Activated CD8-positive, alpha-beta memory T cell treated with anti-CD3 and anti-CD28 coated beads, Interleukin-2, amount 50 U/mL, for 24 hours (primary cell): ENCODE results near the gene KIRREL3.

Experiments used
- DNase-seq: peaks from one replicate; pipeline ENCODE4 v3.0.0-alpha.2; 2020; ENCODE audit errors: extremely low read depth

Gene KIRREL3

GRCh38 chr11:126467471-126467870 is 533.1 kb downstream of the KIRREL3 start:
- DNase-seq = no peak

GRCh38 chr11:126467046-126467370 is 533.6 kb downstream of the KIRREL3 start:
- no peak for DNase-seq

- no peak for DNase-seq
Observed at GRCh38 chr11:126466236-126467045, 534.1 kb downstream of the KIRREL3 start.

- DNase-seq = no peak
Observed at GRCh38 chr11:126465573-126466188, 534.9 kb downstream of the KIRREL3 start.

- no peak for DNase-seq
Observed at GRCh38 chr11:126464796-126465195, 535.8 kb downstream of the KIRREL3 start.

- DNase-seq = no peak
Observed at GRCh38 chr11:126462422-126462821, 538.1 kb downstream of the KIRREL3 start.

GRCh38 chr11:126461996-126462395 is 538.6 kb downstream of the KIRREL3 start:
- no peak for DNase-seq

GRCh38 chr11:126461096-126461440 is 539.5 kb downstream of the KIRREL3 start:
- DNase-seq = no peak

- no peak for DNase-seq
Observed at GRCh38 chr11:126460417-126461095, 540.0 kb downstream of the KIRREL3 start.

GRCh38 chr11:126459691-126460281 is 540.8 kb downstream of the KIRREL3 start:
- DNase-seq = no peak

- no peak for DNase-seq
Observed at GRCh38 chr11:126457817-126458216, 542.8 kb downstream of the KIRREL3 start.

GRCh38 chr11:126456783-126457542 is 543.6 kb downstream of the KIRREL3 start:
- no peak for DNase-seq

- no peak for DNase-seq
Observed at GRCh38 chr11:126456089-126456488, 544.5 kb downstream of the KIRREL3 start.

GRCh38 chr11:126452241-126453101 is 548.1 kb downstream of the KIRREL3 start:
- DNase-seq = no peak

- no peak for DNase-seq
Observed at GRCh38 chr11:126451211-126451802, 549.3 kb downstream of the KIRREL3 start.

GRCh38 chr11:126450806-126451205 is 549.8 kb downstream of the KIRREL3 start:
- no peak for DNase-seq

- no peak for DNase-seq
Observed at GRCh38 chr11:126450198-126450597, 550.4 kb downstream of the KIRREL3 start.

GRCh38 chr11:126446581-126446980 is 554.0 kb downstream of the KIRREL3 start:
- no peak for DNase-seq

- no peak for DNase-seq
Observed at GRCh38 chr11:126444072-126444471, 556.5 kb downstream of the KIRREL3 start.

- DNase-seq = no peak
Observed at GRCh38 chr11:126443120-126443519, 557.5 kb downstream of the KIRREL3 start.
